H1 (cell line): ENCODE results near the gene CTSS.

Source experiments
- ATF2 ChIP-seq: IDR thresholded peaks from 2 replicates; pipeline ENCODE4 v1.6.1; 2012; ENCODE audit warnings: low read length, inconsistent platforms
- BRCA1 ChIP-seq: IDR thresholded peaks from 2 replicates; pipeline ENCODE4 v1.6.1; 2012; ENCODE audit warnings: low read depth, low read length, improper control_type of control experiment
- CBX5 ChIP-seq: fragments of 300-800, 300-1000 bp; sonication (generic); IDR thresholded peaks from 2 replicates; pipeline ENCODE4 v1.7.1; 2016; ENCODE audit warnings: antibody characterized with exemption, low read length, low read depth
- CEBPB ChIP-seq: IDR thresholded peaks from 2 replicates; pipeline ENCODE4 v1.6.1; 2012; ENCODE audit warnings: low read depth, low read length
- CTCF ChIP-seq, 3 experiments: IDR thresholded peaks; 1 replicate in 2 of 3; 2 replicates in 1 of 3; pipeline versions ENCODE4 v1.5.1 to v1.6.1; 2011; ENCODE audit warnings: low read length in 3 of 3, mild to moderate bottlenecking in 3 of 3, inconsistent platforms in 2 of 3, low read depth in 1 of 3, moderate library complexity in 1 of 3; ENCODE audit not compliant: insufficient read depth in 1 of 3; ENCODE audit errors: control extremely low read depth in 1 of 3
- EZH2 ChIP-seq: fragments of 200-600 bp; sonication (generic); IDR thresholded peaks from 2 replicates; pipeline ENCODE4 v1.7.1; 2012; ENCODE audit warnings: low read depth, mild to moderate bottlenecking, moderate library complexity, low read length, inconsistent platforms; ENCODE audit not compliant: severe bottlenecking
- POLR2AphosphoS5 ChIP-seq: IDR thresholded peaks from 2 replicates; pipeline ENCODE4 v1.6.1; 2011; ENCODE audit warnings: low read depth, low read length
- RFX5 ChIP-seq: IDR thresholded peaks from 2 replicates; pipeline ENCODE4 v1.6.1; 2011; ENCODE audit warnings: low read depth, low read length, improper control_type of control experiment, borderline replicate concordance
- SUZ12 ChIP-seq: fragments of 200-600 bp; sonication (generic); IDR thresholded peaks from 2 replicates; pipeline ENCODE4 v1.6.1; 2012; ENCODE audit warnings: mild to moderate bottlenecking, inconsistent platforms, low read length, moderate library complexity, mixed read lengths
- TAF1 ChIP-seq: IDR thresholded peaks from 2 replicates; pipeline ENCODE4 v1.6.1; 2011; ENCODE audit warnings: mild to moderate bottlenecking, low read depth, low read length
- YY1 ChIP-seq: IDR thresholded peaks from 2 replicates; pipeline ENCODE4 v1.6.1; 2011; ENCODE audit warnings: low read depth, mild to moderate bottlenecking, low read length
- ZNF274 ChIP-seq: IDR thresholded peaks from 2 replicates; pipeline ENCODE4 v1.7.0; 2012; ENCODE audit warnings: low read length, borderline replicate concordance; ENCODE audit errors: extremely low read depth

GRCh38 chr1:150761801-150762200, 3.8 kb downstream of the CTSS start:
- TF ChIP-seq ZNF274: no peak
- TF ChIP-seq CTCF (IDR thresholded peaks at IDR 0.05; ENCODE audit: control extremely low read depth in 1 of 3, insufficient read depth in 1 of 3, low read depth in 1 of 3, low read length in 3 of 3): no peak
- TF ChIP-seq POLR2AphosphoS5: no peak
- no peak for TF ChIP-seq EZH2
- no peak for TF ChIP-seq TAF1
- TF ChIP-seq CEBPB: no peak
- no peak for TF ChIP-seq YY1
- no peak for TF ChIP-seq ATF2
- no peak for TF ChIP-seq BRCA1
- TF ChIP-seq SUZ12: no peak
- TF ChIP-seq RFX5: no peak
- TF ChIP-seq CBX5: no peak
